Activated CD8-positive, alpha-beta memory T cell treated with anti-CD3 and anti-CD28 coated beads for 24 hours (primary cell): ENCODE results near the gene EIF6.
A peak's percentile ranks its signal among the peaks of the same experiment; 100 is the strongest.
"Not testable (repeated sequence)": the region's sequence is repeated elsewhere in the genome, so short reads cannot be mapped to it uniquely, and the experiment has no call there.

Experiments
- DNase-seq: peaks from one replicate; pipeline ENCODE4 v3.0.0-alpha.2; 2020

EIF6 gene

DNA sequence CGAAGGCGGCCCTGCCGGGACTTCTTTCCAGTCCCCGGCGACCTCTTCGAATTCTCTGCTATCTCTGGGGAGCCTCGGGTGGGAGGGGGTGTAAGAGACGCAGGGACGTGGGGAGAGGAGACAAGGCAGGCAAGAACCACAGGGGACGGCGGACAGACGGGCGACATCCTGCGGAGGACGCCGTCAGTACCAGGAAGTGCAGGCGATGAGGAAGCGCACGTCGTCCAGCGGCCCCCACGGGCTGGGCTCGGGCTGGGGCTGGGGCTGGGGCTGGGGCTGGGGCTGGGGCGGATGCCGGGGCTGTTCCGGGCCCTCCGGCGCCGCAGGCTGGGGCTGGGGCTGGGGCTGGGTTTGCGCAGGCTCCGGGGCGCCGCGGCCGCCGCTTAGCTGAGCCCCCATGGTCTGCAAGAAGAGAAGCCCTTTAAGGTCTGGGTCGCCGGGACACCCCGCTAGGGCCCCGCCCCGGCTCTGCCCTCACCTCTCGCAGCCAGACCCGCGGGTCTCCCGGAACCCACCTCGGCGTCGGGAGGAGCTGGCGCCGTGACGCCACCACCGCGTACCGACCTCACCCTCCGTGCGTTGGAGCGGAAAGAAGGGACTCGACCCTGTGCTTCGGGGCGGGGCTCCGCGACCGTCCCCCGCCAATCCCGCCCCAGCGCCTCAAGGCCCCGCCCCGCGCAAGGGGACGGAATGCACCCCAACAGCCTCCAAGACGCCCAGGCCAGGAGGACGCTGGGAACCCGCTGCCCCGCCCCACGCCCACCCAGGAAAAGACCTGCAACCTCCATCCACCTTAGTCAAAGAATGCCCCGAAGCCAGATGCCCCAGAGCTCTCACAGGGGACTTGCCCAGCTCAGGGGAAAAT, 6.8 kb downstream of the EIF6 start, which contains the start of gene MMP24OS:
Gene MMP24OS, minus strand, starts transcription at position 592 of the 865 bp plus-strand sequence. Its CDS starts 193 bp downstream, at position 399.
- peak; percentile 94 for DNase-seq

- DNase-seq, result no peak
Measured at GRCh38 chr20:35277127-35277526, 7.4 kb downstream of the EIF6 start.

GRCh38 chr20:35276408-35276807, 8.2 kb downstream of the EIF6 start:
- no peak for DNase-seq

DNA sequence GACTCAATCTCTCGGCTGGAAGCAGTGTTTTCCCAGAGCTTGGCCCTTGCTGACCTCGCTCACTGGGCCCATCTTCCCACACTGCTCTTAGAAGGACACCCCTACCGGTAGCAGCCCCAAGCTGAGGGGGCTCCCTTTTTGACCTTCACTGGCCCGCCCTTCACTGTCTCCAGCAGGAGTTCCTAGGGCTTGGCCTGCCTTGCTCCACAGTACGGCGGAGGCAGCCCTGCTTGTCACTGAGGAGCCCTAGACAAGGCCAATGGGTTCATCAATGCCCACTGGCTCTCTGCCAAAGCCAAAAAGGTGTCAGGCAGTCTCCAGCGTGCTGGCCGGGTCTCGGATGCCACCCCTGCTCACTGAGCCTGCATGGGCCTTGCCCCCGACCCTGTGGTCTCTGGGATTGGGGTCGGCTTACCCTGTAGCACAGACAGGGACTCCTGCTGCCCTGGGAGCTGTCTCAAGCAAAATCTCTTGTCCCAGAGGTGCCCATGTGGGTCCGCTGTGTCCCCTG, 8.8 kb downstream of the EIF6 start:
- no peak for DNase-seq

GRCh38 chr20:35274172-35275092, 10.1 kb downstream of the EIF6 start:
- no peak for DNase-seq

- no peak for DNase-seq
Measured at GRCh38 chr20:35273449-35274171, 11.0 kb downstream of the EIF6 start.

DNA sequence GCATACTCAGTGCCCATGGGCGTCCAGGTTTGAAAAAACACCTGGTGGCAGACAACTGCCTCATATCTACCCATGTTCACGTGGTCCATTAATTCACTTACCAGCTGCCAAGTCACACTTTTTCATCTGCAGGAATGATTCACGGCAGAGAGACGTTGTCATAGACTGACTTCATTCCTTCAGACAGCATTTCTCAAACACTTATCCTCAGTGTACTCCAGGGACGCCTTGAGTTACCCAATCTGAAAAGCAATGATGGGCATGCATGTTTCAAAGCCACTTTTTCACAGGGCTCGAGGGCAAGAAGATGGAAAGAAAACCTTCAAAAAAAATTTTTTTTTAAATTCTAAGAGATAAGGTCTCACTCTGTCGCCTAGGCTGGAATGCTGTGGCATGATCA, 12.7 kb downstream of the EIF6 start:
- no peak for DNase-seq

GRCh38 chr20:35271073-35271882, 13.3 kb downstream of the EIF6 start:
- DNase-seq, result no peak

DNA sequence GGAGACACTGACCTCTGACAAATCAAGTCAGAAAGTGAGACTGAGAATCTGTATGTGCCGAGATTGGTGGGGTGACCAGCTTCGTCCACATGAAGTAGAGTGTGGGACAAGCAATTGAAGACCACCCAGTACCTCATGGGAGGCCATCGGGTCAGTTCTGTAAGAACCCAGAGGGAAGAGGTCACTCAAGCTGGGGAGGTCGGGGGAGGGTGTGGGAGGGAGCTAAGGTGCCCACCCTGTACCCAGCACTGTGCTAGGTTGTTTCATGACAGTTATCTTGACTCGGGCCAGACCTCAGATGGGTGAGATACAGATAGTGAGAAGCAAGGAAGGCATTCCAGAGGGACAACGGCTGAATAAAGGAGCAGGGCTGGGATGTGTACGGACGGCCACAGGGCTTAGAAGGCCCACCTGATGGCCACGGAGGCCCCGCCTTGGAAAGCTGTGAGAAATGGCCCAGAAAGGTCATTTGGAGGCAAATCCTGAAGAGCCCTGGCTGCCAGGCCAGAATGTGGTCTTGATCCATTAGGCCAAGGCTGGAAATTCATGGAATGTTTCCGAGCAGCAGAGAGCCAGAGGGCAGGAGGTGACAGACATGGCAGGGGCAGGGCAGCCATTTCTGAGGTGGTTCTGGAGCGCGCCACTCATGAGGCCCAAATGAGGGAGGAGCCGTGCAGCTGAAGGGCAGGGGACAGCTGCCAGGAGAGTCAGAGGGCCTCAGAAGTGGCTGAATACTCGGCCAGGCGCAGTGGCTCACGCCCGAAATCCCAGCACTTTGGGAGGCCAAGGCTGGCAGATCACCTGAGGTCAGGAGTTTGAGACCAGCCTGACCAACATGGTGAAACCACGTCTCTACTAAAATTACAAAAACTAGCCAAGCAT, 14.3 kb downstream of the EIF6 start:
- no peak for DNase-seq

DNA sequence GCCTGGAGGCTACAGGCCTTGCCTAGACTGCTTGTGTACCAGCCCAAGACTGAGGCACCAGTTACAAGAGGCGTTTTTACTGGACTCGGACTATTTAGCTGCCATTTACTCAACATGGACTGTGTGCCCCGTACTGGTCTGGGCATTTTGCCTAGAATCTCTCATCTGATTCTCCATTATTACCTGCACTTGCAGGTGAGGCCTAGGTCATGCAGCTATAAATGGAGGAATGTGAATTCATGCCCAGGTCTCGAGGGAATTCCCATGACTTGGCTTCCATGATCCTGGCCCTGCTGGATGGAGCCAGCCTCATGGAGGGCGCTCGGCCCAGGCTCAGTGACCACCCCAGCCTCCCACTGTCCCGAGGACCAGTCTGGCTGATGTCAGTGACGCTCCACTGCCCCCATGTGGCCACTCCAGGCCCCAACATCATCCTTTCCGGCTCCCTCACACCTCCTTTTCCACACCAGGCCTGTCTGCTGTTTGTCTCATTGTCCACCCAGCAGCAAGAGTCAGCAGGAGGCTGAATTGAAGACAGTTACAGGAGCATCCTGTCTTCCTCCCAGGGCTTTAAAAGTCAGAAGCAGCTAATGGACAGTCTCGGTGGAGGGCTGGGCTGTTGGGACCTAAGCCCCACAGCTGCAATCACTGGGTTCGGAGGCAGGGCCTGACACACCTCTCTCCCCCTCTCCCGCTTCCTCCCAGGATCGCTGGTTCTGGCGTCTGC, 15.4 kb downstream of the EIF6 start:
- peak; percentile 75 for DNase-seq

DNA sequence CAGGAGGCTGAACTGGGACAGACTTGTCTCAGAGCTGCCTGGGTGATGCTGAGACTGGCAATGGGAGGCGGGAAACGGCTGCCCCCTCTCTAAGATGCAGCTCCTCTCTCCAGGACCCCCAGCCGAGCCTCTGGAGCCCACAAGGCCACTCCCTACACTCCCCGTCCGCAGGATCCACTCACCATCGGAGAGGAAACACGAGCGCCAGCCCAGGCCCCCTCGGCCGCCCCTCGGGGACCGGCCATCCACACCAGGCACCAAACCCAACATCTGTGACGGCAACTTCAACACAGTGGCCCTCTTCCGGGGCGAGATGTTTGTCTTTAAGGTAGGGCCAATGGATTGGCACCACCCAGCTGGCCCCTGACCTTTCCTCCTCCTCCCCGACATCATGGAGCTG, 17.5 kb downstream of the EIF6 start:
- DNase-seq, result no peak

- DNase-seq, result no peak
Measured at GRCh38 chr20:35264755-35265154, 19.8 kb downstream of the EIF6 start.

DNA sequence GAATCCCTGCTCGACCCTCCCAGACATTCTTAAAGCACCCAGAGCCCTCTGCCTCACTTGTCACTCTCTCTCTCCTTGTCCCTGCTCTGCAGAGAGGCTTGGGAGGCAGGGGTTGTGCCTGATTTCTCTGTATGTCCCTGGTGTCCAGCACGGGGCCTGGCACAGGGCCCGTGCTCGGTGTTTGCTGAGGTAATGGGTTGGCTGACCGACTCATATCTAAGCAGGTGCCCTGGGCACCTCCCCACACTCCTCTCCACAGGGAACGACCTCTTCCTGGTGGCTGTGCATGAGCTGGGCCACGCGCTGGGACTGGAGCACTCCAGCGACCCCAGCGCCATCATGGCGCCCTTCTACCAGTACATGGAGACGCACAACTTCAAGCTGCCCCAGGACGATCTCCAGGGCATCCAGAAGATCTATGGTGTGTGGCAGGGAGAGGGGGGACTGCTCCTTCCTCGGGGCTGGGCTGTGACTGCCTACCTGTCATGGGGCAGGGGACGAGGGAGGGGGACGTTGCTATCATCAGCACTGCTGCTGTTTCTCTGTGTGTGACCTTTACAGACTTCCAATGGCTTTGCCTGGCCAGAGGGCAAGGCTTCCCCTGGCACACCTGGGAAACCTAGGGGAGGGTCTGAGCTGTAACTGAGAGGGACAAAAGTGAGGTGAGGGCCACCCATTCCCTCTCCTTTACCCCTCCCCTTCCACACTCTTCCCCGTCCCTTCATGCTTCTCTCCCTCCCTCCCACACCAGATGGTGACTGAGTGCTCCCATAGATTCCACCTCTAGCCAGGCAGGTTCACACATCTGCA, 20.8 kb downstream of the EIF6 start:
- DNase-seq, result no peak

DNA sequence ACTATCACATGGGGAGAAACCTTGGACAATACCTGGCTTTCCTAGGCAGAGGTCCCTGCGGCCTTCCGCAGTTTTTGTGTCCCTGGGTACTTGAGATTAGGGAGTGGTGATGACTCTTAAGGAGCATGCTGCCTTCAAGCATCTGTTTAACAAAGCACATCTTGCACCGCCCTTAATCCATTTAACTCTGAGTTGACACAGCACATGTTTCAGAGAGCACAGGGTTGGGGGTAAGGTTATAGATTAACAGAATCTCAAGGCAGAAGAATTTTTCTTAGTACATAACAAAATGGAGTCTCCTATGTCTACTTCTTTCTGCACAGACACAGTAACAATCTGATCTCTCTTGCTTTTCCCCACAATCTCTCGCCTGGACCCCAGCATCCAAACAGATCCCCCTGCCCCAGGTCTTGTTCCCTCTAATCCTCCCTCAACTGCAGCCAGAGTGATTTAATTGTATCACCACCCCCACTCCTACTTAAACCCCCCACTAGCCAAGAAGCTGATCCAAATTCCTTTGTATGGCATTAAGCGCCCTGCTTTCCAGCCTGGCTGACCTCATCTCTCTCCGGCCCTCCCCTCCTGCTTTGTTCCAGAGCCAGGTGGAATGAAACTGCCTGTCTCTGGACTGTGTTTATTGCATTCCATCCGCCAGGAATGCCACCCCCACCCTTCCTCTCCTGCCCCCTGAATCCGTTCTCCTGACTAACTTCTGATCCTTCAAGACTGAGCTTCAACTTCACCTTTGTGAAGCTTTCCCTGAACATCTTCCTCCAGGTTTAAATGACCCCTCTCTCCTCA, 21.6 kb downstream of the EIF6 start:
- DNase-seq, result not testable (repeated sequence)

DNA sequence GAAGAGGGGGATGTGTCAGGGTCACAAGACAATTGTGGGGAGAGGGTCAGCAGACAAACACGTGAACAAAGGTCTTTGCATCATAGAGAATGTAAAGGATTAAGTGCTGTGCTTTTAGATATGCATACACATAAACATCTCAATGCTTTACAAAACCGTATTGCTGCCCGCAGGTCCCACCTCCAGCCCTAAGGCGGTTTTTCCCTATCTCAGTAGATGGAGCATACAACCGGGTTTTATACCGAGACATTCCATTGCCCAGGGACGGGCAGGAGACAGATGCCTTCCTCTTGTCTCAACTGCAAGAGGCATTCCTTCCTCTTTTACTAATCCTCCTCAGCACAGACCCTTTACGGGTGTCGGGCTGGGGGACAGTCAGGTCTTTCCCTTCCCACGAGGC, 22.3 kb downstream of the EIF6 start:
- not testable (repeated sequence) for DNase-seq

DNA sequence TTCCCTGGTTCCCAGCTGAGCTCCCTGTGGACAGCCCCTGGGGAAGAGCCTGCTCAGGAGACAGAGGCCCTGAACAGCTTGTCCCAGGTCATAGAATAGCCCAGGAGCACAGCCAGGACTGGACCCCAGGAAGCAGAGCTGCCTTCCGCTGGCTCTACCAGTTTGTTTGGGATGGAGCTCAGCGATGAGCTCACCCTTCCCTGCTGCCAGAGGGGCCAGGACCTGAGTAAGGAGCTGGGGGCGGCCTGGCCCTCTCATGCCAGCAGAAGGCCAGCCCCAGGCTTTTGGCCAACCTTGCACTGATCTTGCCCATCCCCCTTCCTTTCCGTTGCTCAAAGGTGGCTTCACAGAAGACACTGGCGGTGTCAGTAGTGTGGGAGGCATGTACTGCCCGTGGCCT, 24.1 kb downstream of the EIF6 start:
- DNase-seq, result no peak

GRCh38 chr20:35257175-35257909, 27.2 kb downstream of the EIF6 start:
- DNase-seq, result no peak
